H1 (cell line): Measurements from ENCODE around the gene CCDC174. TPM values are rescaled to one million over a fixed set of nuclear protein-coding genes. Genes with fewer than 3 reads are reported as not detected.

Source experiments
- CTCF ChIA-PET: fragments of 300-600 bp; sonication (Branson Sonifier 250); formaldehyde crosslinking; loops from one replicate; lab custom pipeline; 2021; ENCODE audit not compliant: partially characterized antibody; lab: Charles Lee
- POLR2A ChIA-PET: fragments of 300-600 bp; sonication (Branson Sonifier 250); formaldehyde crosslinking; loops from one replicate; lab custom pipeline; 2021; ENCODE audit warnings: inconsistent platforms; ENCODE audit not compliant: partially characterized antibody; lab: Charles Lee
- DNase-seq, 2 experiments: peaks; one replicate each; pipeline versions ENCODE4 v3.0.0 to v3.0.0-alpha.2; 2010 to 2022; ENCODE audit warnings: low spot score in 2 of 2, low read depth in 1 of 2, mixed read lengths in 1 of 2
- FAIRE-seq: peaks from 2 replicates; lab custom pipeline; 2011; peaks lifted over from hg19 to GRCh38; lab: Jason Lieb, UNC
- H2AFZ ChIP-seq: 2 replicates; pipeline ENCODE4 v1.8.1; 2012; ENCODE audit warnings: low read length, inconsistent platforms
- H2AK5ac ChIP-seq: 2 replicates; pipeline ENCODE4 v1.6.1; 2013; ENCODE audit warnings: low read depth, low read length
- H2BK120ac ChIP-seq: replicated peaks from 2 replicates; pipeline ENCODE3; 2013; ENCODE audit warnings: low read depth, low read length, inconsistent platforms
- H2BK12ac ChIP-seq: 2 replicates; pipeline ENCODE4 v1.6.1; 2013; ENCODE audit warnings: low read depth, low read length
- H2BK15ac ChIP-seq: 2 replicates; pipeline ENCODE4 v1.6.1; 2013; ENCODE audit warnings: low read length
- H2BK20ac ChIP-seq: 2 replicates; pipeline ENCODE4 v1.6.1; 2013; ENCODE audit warnings: low read length
- H2BK5ac ChIP-seq: 2 replicates; pipeline ENCODE4 v1.6.1; 2013; ENCODE audit warnings: low read depth, low read length
- H3K14ac ChIP-seq: 2 replicates; pipeline ENCODE4 v1.6.1; 2013; ENCODE audit warnings: inconsistent platforms; ENCODE audit not compliant: insufficient read length
- H3K18ac ChIP-seq: 2 replicates; pipeline ENCODE4 v1.6.1; 2013; ENCODE audit warnings: low read length; ENCODE audit errors: extremely low read depth
- H3K23ac ChIP-seq: 2 replicates; pipeline ENCODE4 v1.6.1; 2013; ENCODE audit warnings: inconsistent platforms; ENCODE audit not compliant: insufficient read length
- H3K23me2 ChIP-seq: 2 replicates; pipeline ENCODE4 v1.6.1; 2013; ENCODE audit warnings: low read depth, low read length
- H3K27ac ChIP-seq: 2 replicates; pipeline ENCODE4 v1.6.1; 2011; ENCODE audit warnings: low read depth, low read length, inconsistent platforms
- H3K27me3 ChIP-seq, 4 experiments: replicated peaks in 1 of 4; 1 replicate in 1 of 4; 2 replicates in 3 of 4; pipeline versions ENCODE4 v1.6.1 to v1.8.1; 2011 to 2013; ENCODE audit warnings: low read length in 3 of 4, mild to moderate bottlenecking in 3 of 4, inconsistent platforms in 2 of 4, mixed read lengths in 2 of 4, moderate library complexity in 1 of 4; ENCODE audit not compliant: control insufficient read depth in 3 of 4, insufficient read depth in 3 of 4; ENCODE audit errors: extremely low read depth in 1 of 4
- H3K36me3 ChIP-seq, 4 experiments: 2 replicates each; pipeline versions ENCODE4 v1.6.1 to v1.8.1; 2011 to 2013; ENCODE audit warnings: mild to moderate bottlenecking in 4 of 4, low read length in 3 of 4, moderate library complexity in 2 of 4, control low read depth in 1 of 4, inconsistent platforms in 1 of 4; ENCODE audit not compliant: insufficient read depth in 4 of 4, control insufficient read depth in 2 of 4
- H3K4ac ChIP-seq: replicated peaks from 2 replicates; pipeline ENCODE3; 2013; ENCODE audit warnings: low read length, low read depth, mixed read lengths, inconsistent platforms; ENCODE audit not compliant: insufficient read length
- H3K4me1 ChIP-seq, 4 experiments: replicated peaks in 1 of 4; 1 replicate in 1 of 4; 2 replicates in 3 of 4; pipeline versions ENCODE4 v1.6.1 to v1.8.1; 2011 to 2013; ENCODE audit warnings: low read length in 3 of 4, inconsistent platforms in 2 of 4, mixed read lengths in 1 of 4; ENCODE audit not compliant: insufficient read depth in 4 of 4, control insufficient read depth in 3 of 4
- H3K4me2 ChIP-seq, 2 experiments: 2 replicates each; pipeline versions ENCODE4 v1.6.1 to v1.8.1; 2011 to 2013; ENCODE audit warnings: low read depth in 2 of 2, low read length in 2 of 2, control low read depth in 1 of 2, inconsistent platforms in 1 of 2, mild to moderate bottlenecking in 1 of 2; ENCODE audit not compliant: insufficient read depth in 1 of 2
- H3K4me3 ChIP-seq, 4 experiments: fragments of 200-600, 300-600 bp in 1 of 4; sonication (generic), shearing (Covaris generic), sonication (Bioruptor Twin) in 1 of 4; 2 replicates each; pipeline versions ENCODE4 v1.5.1 to v1.8.1; 2011 to 2016; ENCODE audit warnings: low read length in 4 of 4, low read depth in 3 of 4, control low read depth in 2 of 4, inconsistent platforms in 2 of 4, mild to moderate bottlenecking in 2 of 4, mixed read lengths in 1 of 4, moderate library complexity in 1 of 4; ENCODE audit not compliant: insufficient read depth in 2 of 4; ENCODE audit errors: extremely low read depth in 1 of 4
- H3K56ac ChIP-seq: replicated peaks from 2 replicates; pipeline ENCODE3; 2013; ENCODE audit warnings: low read depth, mild to moderate bottlenecking, mixed read lengths, low read length, inconsistent platforms; ENCODE audit not compliant: insufficient read length
- H3K79me1 ChIP-seq: 2 replicates; pipeline ENCODE4 v1.6.1; 2013; ENCODE audit warnings: low read depth, low read length, control low read depth
- H3K79me2 ChIP-seq, 2 experiments: 2 replicates each; pipeline versions ENCODE4 v1.6.1 to v1.8.1; 2012 to 2013; ENCODE audit warnings: low read length in 2 of 2, mild to moderate bottlenecking in 2 of 2, inconsistent platforms in 1 of 2; ENCODE audit not compliant: insufficient read depth in 2 of 2, control insufficient read depth in 1 of 2
- H3K9ac ChIP-seq, 4 experiments: replicated peaks in 1 of 4; 1 replicate in 1 of 4; 2 replicates in 3 of 4; pipeline versions ENCODE4 v1.6.1 to v1.8.1; 2011 to 2013; ENCODE audit warnings: low read depth in 3 of 4, low read length in 3 of 4, control low read depth in 2 of 4, mild to moderate bottlenecking in 2 of 4, moderate library complexity in 2 of 4, inconsistent platforms in 1 of 4; ENCODE audit errors: extremely low read depth in 1 of 4
- H3K9me3 ChIP-seq, 2 experiments: 2 replicates each; pipeline versions ENCODE4 v1.6.1 to v1.8.1; 2012 to 2013; ENCODE audit warnings: mild to moderate bottlenecking in 2 of 2, moderate library complexity in 2 of 2, control low read depth in 1 of 2, inconsistent platforms in 1 of 2, low read depth in 1 of 2, low read length in 1 of 2, mixed read lengths in 1 of 2; ENCODE audit not compliant: insufficient read depth in 2 of 2
- H4K20me1 ChIP-seq, 2 experiments: replicated peaks in 1 of 2; 2 replicates each; pipeline versions ENCODE3 to v1.8.1; 2011 to 2013; ENCODE audit warnings: inconsistent platforms in 2 of 2, low read length in 2 of 2, mild to moderate bottlenecking in 1 of 2; ENCODE audit not compliant: insufficient read depth in 2 of 2, control insufficient read depth in 1 of 2
- H4K5ac ChIP-seq: 2 replicates; pipeline ENCODE4 v1.6.1; 2013; ENCODE audit warnings: low read length, low read depth, mixed read lengths, inconsistent platforms; ENCODE audit not compliant: insufficient read length
- H4K8ac ChIP-seq: 2 replicates; pipeline ENCODE4 v1.8.0; 2013; ENCODE audit warnings: mild to moderate bottlenecking, moderate library complexity, low read length, inconsistent platforms; ENCODE audit not compliant: insufficient read depth; ENCODE audit errors: extremely low read depth
- H4K91ac ChIP-seq: replicated peaks from 2 replicates; pipeline ENCODE3; 2013; ENCODE audit warnings: low read length, mixed read lengths, inconsistent platforms; ENCODE audit not compliant: insufficient read length
- WGBS, 2 experiments: shearing (Covaris generic) in 1 of 2; methylation state at CpG; one replicate each; pipeline versions ENCODE4 v1.1.6 to v1.1.7; 2013 to 2015; ENCODE audit warnings: low lambda C conversion rate in 2 of 2, mixed read lengths in 2 of 2, inconsistent platforms in 1 of 2, low coverage in 1 of 2, missing lambda C conversion rate in 1 of 2; ENCODE audit not compliant: insufficient replicate concordance in 2 of 2, insufficient coverage in 1 of 2, insufficient read length in 1 of 2; ENCODE audit errors: extremely low coverage in 1 of 2, missing lambda C conversion rate in 1 of 2; 5-methylcytosine and 5-hydroxymethylcytosine counted together
- polyA plus RNA-seq, 7 experiments: library from polyadenylated mRNA; depleted of rRNA in 3 of 7; stranded (reverse) in 5 of 7; unstranded in 2 of 7; fragments of >200 nt in 5 of 7; fragments of 200-250 nt in 2 of 7; gene quantifications; 1 replicate in 5 of 7; 2 replicates in 1 of 7; 4 replicates in 1 of 7; pipeline versions ENCODE4 v1.2.1 to v1.2.3, GENCODE V29; 2011 to 2013; ENCODE audit warnings: missing spikeins in 2 of 7, mixed read lengths in 2 of 7
- total RNA-seq: library from RNA; stranded (reverse); fragmentation: NEBNext Ultra II Directional; extraction: Animal tissue kit (Norgen Biotek cat#: 25700); gene quantifications from 2 replicates; pipeline ENCODE4 v1.2.1, GENCODE V29; 2021
- TF ChIP-seq, protein P1 (sequence below), 3 experiments: IDR thresholded peaks; 1 replicate in 2 of 3; 2 replicates in 1 of 3; pipeline versions ENCODE4 v1.5.1 to v1.6.1; 2011; ENCODE audit warnings: low read length in 3 of 3, mild to moderate bottlenecking in 3 of 3, inconsistent platforms in 2 of 3, low read depth in 1 of 3, moderate library complexity in 1 of 3; ENCODE audit not compliant: insufficient read depth in 1 of 3; ENCODE audit errors: control extremely low read depth in 1 of 3
- TF ChIP-seq, protein P2 (sequence below): IDR thresholded peaks from 2 replicates; pipeline ENCODE4 v1.6.1; 2012; ENCODE audit warnings: low read length, inconsistent platforms

CCDC174 gene
- total and polyA plus RNA-seq, 2 of the 8 experiments (the other 6 are each of a cell fraction or from before 2014, with no cell fraction given): 3.5 to 11.9 TPM

DNA sequence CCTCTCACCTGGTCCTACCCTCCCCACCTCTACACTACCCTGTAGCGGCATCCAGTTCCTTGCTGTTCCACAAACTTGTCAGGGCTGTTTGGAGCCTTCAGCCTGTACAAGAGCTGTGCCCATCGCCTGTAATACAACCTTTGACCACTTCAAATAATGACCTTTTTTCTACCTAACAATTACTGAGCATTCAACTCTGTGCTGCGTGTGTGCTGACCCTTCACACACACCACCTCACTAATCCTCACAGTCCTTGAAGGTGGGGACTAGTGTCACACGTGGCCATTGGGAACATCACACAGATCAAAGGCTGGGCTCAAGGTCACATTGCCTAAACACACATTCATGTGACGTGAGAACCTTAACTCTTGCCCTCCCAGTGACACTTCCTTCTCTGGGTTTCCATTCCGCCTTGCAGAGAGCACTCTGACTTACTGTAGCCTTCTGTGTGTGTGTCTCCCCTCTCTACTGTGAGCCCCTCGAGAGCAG is 26.5 kb downstream of the CCDC174 start:
- H3K4me1 ChIP-seq: no peaks in the 10 kb centered on the region
- POLR2A ChIA-PET: interaction anchor here (0.6 to 1.3 kb wide), 2 partner anchors 23 to 185 kb away, joined by 3 to 4 read pairs; no protein-coding TSS in a partner anchor

More for the DNA sequence above, 26.5 kb downstream of the CCDC174 start:
- Histone ChIP-seq H3K9ac (no peak overlapping the region), H3K23me2 (no peaks in the 10 kb centered on the region), H3K18ac (no peak overlapping the region), H2BK5ac (peak overlapping the region; percentile 27; the same call in 1 of the 2 replicates), H3K9me3 (peaks cover 0 to 6% of the 10 kb centered on the region in 2 experiments; a peak in 1 of 4 replicates), H3K27me3 (no peaks in the 10 kb centered on the region), H3K4me2 (no peak overlapping the region), H3K4me3 (no peak overlapping the region), H2BK12ac (no peak overlapping the region), H3K56ac (no peak overlapping the region), H2BK20ac (no peak overlapping the region), H3K27ac (no peak overlapping the region), H2BK120ac (no peak overlapping the region), H3K36me3 (no peaks in the 10 kb centered on the region), H3K79me1 (no peaks in the 10 kb centered on the region), H3K14ac (no peak overlapping the region), H3K4ac (peak overlapping the region; percentile 81), H4K5ac (no peak overlapping the region), H2AFZ (no peak overlapping the region), H4K91ac (no peak overlapping the region), H4K20me1 (no peaks in the 10 kb centered on the region), H2BK15ac (no peak overlapping the region), H3K23ac (no peak overlapping the region), H2AK5ac (no peak overlapping the region), H4K8ac (no peak overlapping the region; the same call in 1 of the 2 replicates), H3K79me2 (no peaks in the 10 kb centered on the region)
- FAIRE-seq: no peak
- 81% methylated on average over 7 of the region's 7 CpGs; no CpG with 5 or more reads in 1 of the 2 experiments for WGBS, 2 experiments
- CTCF ChIA-PET: interaction anchor here (0.6 to 9.2 kb wide), 10 partner anchors 8 to 245 kb away, joined by 3 to 129 read pairs (median 4); no protein-coding TSS in a partner anchor
- no peak for DNase-seq
- TF ChIP-seq, protein P1, sequence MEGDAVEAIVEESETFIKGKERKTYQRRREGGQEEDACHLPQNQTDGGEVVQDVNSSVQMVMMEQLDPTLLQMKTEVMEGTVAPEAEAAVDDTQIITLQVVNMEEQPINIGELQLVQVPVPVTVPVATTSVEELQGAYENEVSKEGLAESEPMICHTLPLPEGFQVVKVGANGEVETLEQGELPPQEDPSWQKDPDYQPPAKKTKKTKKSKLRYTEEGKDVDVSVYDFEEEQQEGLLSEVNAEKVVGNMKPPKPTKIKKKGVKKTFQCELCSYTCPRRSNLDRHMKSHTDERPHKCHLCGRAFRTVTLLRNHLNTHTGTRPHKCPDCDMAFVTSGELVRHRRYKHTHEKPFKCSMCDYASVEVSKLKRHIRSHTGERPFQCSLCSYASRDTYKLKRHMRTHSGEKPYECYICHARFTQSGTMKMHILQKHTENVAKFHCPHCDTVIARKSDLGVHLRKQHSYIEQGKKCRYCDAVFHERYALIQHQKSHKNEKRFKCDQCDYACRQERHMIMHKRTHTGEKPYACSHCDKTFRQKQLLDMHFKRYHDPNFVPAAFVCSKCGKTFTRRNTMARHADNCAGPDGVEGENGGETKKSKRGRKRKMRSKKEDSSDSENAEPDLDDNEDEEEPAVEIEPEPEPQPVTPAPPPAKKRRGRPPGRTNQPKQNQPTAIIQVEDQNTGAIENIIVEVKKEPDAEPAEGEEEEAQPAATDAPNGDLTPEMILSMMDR (IDR thresholded peaks at IDR 0.05; ENCODE audit: control extremely low read depth in 1 of 3, insufficient read depth in 1 of 3, low read depth in 1 of 3, low read length in 3 of 3): 0 out of 4 replicates have a peak, but pooled peaks of 1 of the 3 experiments have one; percentile 5
- TF ChIP-seq, protein P2, sequence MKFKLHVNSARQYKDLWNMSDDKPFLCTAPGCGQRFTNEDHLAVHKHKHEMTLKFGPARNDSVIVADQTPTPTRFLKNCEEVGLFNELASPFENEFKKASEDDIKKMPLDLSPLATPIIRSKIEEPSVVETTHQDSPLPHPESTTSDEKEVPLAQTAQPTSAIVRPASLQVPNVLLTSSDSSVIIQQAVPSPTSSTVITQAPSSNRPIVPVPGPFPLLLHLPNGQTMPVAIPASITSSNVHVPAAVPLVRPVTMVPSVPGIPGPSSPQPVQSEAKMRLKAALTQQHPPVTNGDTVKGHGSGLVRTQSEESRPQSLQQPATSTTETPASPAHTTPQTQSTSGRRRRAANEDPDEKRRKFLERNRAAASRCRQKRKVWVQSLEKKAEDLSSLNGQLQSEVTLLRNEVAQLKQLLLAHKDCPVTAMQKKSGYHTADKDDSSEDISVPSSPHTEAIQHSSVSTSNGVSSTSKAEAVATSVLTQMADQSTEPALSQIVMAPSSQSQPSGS: no peak
